ENCODE results near the gene GCC2.
"Not testable (repeated sequence)": the region's sequence is repeated elsewhere in the genome, so short reads cannot be mapped to it uniquely, and the experiment has no call there.

GCC2 gene

GRCh38 chr2:108446703-108447102 lies 2.3 kb upstream of the GCC2 start:
- DNase-seq = peak; percentile 87

GRCh38 chr2:108447947-108448677 lies 894 bp upstream of the GCC2 start:
- peak; percentile 73 for DNase-seq

DNA sequence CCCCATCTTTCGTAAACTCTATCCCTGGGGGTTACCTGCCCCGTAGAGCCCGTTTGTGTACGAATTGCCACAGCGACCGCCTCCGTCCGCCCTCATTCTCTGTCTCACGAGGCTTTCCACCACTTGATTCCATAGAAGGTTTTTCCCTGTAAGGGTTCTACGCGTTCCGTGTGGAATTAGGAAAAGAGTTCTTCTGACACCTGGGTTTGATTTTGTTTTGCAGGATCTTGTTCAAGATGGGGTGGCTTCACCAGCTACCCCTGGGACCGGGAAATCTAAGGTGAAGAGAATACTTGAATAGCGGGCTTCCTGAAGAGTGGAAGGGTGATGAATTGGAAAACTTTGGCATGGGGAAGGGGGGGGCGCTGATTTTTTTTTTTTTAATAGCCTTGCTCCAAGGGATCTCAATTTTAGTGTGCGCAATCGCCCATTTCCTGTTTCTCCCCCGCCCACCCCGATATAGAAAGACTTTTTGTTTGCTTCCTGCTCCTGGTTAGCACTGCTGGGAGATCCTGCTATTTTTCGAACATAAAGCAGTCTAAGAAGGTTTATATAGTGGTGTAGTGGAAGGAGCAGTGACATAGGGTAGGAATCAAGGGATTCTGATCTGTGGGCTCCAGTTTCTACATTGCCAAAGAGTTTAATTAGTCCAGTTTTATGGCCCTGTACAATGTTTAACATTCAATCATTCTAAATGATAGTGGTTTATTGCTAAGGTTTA lies 564 bp downstream of the GCC2 start:
- peak; percentile 55 for DNase-seq

DNA sequence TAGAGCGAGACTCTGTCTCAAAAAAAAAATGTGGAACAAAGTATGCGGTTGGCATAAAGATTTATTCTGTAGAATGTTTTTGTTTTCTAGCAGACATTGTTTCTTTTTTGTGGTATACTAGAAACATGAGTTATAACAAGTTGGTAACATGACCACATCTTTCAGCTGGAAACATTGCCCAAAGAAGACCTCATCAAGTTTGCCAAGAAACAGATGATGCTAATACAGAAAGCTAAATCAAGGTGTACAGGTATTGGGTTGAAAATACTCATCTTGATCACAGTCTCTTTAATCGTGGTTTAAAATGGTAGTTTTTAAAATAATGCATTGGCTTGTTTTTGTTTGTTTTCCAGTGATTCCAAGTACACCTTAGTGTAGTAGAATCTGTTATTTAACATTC lies 1.9 kb downstream of the GCC2 start:
- no peak for DNase-seq

DNA sequence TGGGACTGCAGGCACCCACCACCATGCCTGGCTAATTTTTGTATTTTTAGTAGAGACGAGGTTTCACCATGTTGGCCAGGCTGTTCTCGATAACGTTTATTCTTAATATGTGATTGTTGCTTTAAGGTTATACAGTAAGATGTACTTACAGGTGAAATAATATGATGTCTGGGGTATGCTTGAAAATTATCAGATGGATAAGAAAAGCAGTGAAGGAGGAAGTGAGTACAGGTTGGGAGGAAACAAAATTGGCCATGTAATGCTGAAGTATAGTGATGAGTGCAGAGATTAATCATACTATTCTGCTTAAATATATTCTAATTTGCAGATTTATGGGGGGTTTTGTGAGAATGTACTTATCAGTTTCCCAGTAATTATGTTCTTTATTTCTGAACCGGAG lies 3.0 kb downstream of the GCC2 start:
- no peak for DNase-seq

- not testable (repeated sequence) for DNase-seq
Measured at GRCh38 chr2:108453530-108453929, 4.5 kb downstream of the GCC2 start.

DNA sequence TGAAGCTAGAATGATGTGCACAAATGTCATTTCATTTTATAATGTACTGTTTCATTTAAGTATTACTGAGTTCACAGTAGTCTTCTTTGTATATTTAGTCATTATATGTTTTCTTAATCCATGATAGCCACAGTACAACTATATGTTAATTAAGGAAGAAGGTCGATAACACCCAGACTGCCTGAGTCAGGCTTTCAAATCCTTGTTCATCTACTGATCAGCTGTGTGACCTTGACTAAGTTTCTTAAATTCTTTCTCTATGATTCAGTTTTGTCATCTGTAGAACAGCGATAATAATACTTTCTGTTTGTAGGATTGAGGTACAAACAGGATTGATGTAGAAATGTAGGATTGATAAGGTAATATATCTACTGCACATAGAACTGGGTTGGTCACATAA lies 5.4 kb downstream of the GCC2 start:
- no peak for DNase-seq

DNA sequence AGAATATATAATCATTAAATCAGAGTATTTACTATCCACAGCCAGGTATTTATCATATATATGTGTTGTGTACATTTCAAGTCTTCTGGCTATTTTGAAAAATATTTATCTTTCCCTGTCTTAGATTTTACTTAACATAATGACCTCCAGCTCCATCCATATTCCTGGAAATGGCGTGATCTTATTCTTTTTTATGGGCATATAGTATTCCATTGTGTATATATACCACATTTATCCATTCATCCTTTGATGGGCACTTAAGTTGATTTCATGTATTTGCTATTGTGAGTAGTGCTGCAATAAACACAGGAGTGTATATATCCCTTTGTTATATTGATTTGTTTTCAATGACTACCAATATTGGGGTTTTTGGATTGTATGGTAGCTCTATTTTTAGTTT lies 6.6 kb downstream of the GCC2 start:
- DNase-seq = no peak

GRCh38 chr2:108458082-108458481 lies 9.1 kb downstream of the GCC2 start:
- no peak for DNase-seq

DNA sequence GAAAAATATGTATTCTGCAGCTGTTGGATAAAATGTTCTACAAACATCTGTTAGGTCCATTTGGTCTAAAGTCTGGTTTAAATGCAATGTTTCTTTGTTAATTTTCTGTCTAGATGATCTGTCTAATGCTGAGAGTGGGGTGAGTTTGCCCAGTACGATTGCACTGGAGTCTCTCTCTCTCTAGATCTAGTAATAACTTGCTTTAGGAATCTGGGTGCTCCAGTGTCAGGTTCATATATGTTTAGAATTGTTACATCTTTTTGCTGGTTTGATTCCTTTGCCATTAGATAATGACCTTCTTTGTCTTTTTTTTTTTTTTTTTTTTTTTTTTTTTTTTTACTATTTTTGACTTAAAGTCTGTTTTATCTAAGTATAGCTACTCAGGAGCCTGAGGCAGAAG lies 10.4 kb downstream of the GCC2 start:
- no peak for DNase-seq

DNA sequence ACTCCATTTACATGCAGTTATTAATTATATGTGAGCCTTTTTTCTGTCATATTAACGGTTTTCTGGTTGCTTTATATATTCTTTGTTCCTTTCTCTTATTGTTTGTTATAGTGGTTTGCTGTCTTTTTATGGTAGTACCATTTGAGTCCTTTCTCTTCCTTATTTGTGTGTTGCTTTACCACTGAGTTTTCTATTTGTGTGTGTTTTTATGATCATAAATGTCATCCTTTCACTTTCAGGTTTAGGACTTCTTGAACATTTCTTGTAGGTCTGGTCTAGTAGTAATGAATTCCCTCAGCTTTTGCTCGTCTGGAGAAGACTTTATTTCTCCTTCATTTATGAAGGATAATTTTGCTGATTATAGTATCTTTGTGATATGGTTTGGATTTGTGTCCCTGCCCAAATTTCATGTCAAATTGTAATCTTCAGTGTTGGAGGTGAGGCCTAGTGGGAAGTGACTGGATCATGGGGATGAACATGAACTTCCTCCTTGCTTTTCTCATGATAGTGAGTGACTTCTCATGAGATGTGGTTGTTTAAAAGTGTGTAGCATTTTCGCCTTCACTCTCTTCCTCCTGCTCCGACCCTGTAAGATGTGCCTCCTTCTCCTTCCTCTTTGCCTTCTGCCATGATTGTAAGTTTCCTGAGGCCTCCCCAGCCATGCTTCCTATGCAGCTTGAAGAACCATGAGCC lies 11.5 kb downstream of the GCC2 start:
- DNase-seq = no peak

DNA sequence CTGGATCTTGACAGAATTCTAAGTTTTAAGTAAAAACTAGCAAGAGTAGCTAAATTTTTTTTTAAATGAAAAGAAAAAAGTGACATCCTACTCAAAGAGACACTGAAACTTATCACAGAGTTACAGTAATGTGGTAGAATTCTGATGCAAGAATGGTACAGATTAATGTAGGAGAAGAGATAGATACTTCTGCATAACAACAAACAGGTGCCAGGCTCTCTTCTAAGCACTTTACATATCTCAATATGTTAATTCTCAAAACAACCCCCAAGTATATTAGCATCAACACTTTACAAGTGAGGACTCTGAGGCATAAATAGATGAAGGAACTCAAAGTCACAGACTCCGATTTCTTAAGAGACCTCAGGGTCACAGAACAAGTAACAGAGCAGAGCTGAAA lies 28.1 kb downstream of the GCC2 start:
- DNase-seq = no peak

- no peak for DNase-seq
Measured at GRCh38 chr2:108485253-108485652, 36.2 kb downstream of the GCC2 start.

DNA sequence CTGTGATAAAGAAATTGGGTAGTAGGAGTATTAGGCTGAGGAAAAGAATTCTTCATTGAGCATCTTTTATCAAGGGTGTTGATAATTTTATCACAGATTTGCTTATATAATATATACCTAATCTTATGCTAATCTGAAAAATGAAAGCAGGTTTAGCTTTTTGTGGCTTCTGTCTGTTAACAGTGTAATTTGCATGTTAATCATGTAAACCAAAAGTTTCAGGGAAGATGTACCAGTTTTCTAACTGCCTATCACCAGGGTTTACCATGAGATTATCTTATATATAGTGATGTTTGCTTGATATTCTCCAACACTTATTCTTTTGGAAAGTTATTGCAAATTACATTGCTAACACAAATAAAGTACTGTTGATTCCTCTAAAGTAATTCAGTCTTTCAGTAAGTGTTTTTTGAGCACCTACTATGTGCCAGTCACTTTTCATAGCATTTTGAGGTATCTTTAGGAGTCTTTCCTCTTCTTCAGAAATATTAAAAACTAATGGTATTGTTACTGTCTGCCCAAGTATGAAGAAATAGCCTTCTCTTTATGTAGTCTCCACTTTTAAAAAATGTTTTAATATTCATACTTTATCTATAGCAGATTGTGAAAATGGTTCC lies 41.6 kb downstream of the GCC2 start:
- no peak for DNase-seq

- no peak for DNase-seq
Measured at GRCh38 chr2:108491848-108492247, 42.8 kb downstream of the GCC2 start.

- no peak for DNase-seq
Measured at GRCh38 chr2:108492364-108492763, 43.4 kb downstream of the GCC2 start.

GRCh38 chr2:108496167-108496566 lies 47.2 kb downstream of the GCC2 start:
- not testable (repeated sequence) for DNase-seq

GRCh38 chr2:108507620-108508019 lies 58.6 kb downstream of the GCC2 start:
- DNase-seq = not testable (repeated sequence)

- not testable (repeated sequence) for DNase-seq
Measured at GRCh38 chr2:108512431-108512830, 63.4 kb downstream of the GCC2 start.

DNA sequence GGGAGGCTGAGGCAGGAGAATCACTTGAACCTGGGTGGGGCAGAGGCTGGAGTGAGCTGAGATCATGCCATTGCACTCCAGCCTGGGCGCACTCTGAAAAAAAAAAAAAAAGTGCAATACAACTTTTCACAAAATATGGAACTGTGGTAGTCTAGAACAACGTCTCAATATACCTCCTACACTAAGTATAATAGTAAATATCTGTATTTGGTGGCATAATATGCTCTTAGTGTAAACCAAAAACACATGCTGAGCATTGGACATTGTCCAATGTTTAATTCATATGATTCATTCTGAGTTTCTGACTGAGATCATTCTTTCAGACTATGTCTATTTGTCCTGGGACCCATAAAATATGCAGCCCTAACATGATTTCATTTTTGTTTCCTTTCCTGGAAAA lies 65.5 kb downstream of the GCC2 start:
- DNase-seq = not testable (repeated sequence)

DNA sequence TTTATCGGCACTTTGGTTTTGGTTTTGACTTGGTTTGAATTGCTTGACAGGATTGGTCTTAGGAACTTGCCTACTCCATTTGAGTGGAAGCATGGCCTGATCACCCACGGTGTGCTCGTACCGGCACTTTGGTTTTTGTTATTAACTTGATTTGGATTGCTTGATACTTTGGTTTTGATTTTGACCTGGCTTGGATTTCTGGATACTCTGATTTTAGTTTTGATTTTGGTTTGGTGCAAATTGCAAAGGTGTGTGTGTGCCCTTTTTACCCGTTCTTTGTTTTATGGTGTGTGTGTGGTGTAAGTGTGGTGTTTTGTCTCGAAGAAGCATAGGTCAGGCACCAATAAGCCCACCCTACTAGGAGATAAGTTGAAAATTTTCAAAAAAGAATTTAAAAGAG lies 75.7 kb downstream of the GCC2 start:
- not testable (repeated sequence) for DNase-seq

DNA sequence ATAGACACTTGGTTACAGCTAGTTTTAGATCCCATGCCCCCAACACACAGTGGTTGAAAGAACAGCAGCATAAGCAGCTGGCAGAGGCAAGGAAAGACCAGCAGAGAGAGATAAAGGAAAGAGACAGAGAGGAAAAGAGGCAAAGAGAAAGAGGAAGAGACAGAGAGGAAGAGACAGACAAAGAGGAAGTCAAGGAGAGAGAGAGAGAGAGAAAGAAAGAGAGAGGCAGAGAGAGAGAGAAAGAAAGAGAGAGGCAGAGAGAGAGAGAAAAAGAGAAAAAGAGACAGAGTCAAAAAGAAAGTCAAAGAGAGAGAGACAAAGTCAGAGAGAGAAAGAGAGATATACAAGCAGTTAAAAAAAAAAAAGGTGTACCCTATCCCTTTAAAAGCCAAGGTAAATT lies 76.3 kb downstream of the GCC2 start:
- not testable (repeated sequence) for DNase-seq

DNA sequence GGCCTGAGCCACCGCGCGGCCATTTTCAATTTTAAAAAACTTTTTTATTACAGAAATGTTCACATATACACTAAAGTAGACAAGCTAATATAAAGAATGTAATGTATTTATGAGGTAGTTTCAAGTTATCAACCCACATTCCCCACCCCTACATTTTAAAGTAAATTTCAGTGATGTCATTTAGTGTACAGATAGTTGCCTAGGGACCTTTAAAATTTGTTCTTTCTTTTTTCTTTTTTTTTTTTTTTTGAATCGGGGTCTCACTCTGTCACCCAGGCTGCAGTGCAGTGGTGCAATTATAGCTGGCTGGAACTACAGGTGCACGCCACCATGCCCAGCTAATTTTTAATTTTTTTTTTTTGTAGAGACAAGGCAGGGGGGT lies 82.7 kb downstream of the GCC2 start:
- no peak for DNase-seq
